Loucy (cell line): ENCODE results near the gene ITGA11.

Experiments used
- CTCF ChIP-seq: fragments of 200-600 bp; sonication (generic); conservative IDR thresholded peaks from 2 replicates; pipeline ENCODE4 v1.5.1; 2014; ENCODE audit warnings: mild to moderate bottlenecking, antibody characterized with exemption, low read length
- EZH2phosphoT487 ChIP-seq: fragments of 200-600 bp; IDR thresholded peaks from 2 replicates; pipeline ENCODE4 v1.6.1; 2018; ENCODE audit warnings: antibody characterized with exemption, mild to moderate bottlenecking, moderate library complexity, borderline replicate concordance

GRCh38 chr15:68373028-68373427 lies 58.9 kb downstream of the ITGA11 start:
- TF ChIP-seq CTCF (no peak), EZH2phosphoT487 (no peak)
